GM18870 (cell line): ENCODE data around the gene SLC25A29.
A peak's percentile ranks its signal among the peaks of the same experiment; 100 is the strongest.
"Not testable (repeated sequence)": the region's sequence is repeated elsewhere in the genome, so short reads cannot be mapped to it uniquely, and the experiment has no call there.

Experiments used
- ATAC-seq: cut with Tn5 transposase; IDR thresholded peaks from one replicate; pipeline ENCODE4 v1.9.1; 2021; ENCODE audit warnings: moderate library complexity; ENCODE audit not compliant: unreplicated experiment

The SLC25A29 gene

DNA sequence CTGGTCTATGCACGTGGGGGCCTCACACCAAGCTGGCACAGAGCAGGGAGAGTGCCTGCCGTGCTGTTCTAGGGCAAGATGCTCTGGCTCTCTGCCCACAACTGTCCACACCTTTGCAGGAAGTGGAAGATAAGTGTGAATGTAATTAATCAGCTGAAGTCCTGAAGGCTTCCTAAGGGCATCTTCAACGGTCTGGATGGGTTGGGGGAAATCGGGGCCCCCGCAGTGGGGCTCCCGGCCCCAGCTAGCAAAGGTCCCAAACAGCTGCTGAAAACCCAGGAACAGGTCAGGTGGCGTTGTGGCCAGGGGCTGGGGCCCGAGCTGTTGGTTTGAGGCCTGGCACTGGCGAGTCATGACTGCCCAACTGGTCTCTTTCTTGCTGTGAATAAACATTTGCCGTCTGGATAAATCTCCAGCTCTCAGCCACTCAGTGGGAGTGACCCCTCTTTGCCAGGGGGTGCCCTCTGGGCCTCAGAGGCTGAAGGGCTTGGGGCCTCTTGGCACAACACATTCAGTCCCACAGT is 6.7 kb upstream of the SLC25A29 start:
- ATAC-seq = no peak

- not testable (repeated sequence) for ATAC-seq
Measured at GRCh38 chr14:100312110-100312876, 6.0 kb upstream of the SLC25A29 start.

GRCh38 chr14:100309028-100309737 is 2.9 kb upstream of the SLC25A29 start:
- ATAC-seq = no peak

DNA sequence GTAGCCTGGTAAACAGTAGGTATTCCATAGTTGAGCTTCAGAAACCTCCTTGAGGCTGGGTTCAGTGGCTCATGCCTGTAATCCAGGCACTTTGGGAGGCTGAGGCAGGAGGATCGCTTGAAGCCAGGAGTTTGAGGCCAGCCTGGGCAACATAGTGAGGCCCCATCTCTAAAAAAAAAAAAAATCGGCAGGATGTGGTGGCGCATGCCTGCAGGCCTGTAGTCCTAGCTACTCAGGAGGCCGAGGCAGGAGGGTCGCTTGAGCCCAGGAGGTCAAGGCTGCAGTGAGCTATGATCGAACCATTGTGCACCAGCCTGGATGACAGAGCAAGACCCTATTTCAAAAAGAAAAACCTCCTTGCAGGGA is 2.2 kb upstream of the SLC25A29 start:
- not testable (repeated sequence) for ATAC-seq

DNA sequence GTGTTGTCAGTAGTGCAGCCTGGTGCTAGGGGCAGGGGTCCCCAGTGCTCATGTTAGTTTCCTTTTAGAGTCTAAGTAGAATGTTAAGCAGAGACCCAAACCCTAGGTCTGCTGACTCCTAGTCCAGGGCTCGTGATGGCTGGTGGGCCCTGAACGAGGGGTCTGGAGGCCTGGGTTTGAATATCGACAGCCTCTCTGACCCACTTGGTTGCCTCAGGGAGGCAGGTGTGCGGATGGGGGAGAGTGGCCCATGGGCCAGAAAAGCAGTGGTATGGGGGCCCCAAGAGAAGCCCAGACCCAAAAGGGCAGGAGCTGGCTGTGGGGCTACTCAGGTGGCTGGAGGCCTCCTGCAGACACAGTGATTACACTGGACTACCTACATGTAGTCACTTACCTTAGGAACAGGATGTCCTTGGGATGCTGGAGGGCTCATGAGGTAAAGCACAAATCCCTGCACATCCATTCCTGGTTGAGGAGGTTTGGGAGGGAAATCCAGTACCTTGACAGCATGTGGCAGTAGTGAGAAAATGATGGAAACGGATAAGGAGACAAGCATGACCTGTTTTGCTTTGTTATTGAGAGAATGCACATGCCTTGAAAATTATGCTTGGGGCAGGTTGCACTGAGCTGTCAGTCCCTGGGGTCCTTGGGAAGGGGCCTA is 1.7 kb upstream of the SLC25A29 start:
- ATAC-seq = no peak

- ATAC-seq = no peak
Measured at GRCh38 chr14:100306998-100307765, 938 bp upstream of the SLC25A29 start.

DNA sequence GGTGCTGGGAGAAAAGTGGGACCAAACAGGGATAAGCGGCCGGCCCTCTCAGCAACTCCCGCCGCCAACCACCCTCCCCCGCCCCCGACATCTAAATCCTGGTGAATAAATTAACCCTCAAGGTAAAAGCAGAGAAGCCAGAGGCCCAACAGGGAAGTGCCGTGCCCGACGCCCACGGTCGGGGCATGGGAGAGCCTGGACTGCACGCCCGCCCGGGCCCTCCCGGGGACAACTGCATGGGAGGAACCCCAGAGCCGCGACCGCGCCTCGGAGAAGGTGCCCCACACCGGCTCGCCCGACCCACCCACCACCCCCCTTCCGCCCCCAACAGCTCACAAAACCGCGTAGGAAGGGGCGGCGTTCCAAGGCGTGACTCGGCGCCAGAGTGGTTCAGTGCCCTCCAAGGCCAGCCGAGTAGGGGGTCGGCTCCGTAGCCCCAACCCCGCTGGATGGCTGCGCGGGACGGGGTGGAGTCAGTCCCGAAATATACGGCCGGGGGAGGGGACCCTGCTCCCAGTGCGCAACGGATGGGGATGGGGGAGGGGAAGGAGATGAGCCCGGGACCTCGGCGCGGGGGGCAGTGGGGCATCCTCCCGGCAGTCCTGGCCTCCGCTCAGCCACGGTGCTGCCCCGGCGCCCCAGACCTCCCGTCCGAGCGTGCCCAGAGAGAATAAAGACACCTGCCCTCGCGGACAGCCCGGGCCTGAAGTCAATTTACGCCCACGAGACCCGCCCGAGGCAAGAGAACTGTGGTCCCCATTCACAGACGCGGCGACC is 732 bp downstream of the SLC25A29 start:
- ATAC-seq = no peak

- ATAC-seq = no peak
Measured at GRCh38 chr14:100304825-100305323, 1.4 kb downstream of the SLC25A29 start.

DNA sequence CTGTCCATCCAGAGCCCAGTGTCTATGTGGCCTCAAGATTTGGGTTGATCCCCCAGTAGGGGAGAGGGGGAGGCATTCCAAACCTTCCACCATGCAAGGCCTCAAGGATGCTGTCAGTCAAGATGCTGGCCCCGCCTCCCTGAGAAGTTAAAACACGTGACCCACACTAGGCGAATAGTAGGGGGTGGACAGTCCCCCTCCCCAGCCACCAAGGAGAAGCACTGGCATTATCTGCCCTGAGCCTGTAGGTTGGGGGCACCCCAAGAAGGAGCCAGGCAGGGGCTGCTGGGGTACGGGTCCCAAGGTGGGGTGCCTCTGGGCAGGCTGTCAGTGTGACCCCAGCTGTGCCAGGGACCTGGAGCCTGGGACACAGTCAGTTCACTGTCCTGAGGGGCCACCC is 2.3 kb downstream of the SLC25A29 start:
- no peak for ATAC-seq

DNA sequence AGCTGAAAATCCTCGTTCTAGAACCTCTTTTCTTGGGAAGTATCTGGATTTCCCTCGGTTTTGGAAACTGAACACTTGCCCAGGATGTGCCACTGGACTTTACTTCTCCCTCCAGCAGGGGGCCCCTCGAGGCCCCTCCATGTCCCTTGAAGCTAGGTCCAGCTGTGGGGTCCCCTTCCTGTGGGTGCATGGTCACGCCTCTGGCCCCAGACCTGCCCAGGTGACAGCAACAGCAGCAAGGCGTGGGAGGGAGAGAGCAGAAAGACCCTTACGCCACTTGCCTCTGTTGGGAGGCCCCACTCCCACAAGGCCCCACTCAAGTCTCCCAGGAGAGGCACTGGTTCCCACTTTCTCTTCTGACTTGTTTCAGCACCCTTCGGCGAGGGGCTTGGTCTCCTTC is 3.1 kb downstream of the SLC25A29 start:
- no peak for ATAC-seq

DNA sequence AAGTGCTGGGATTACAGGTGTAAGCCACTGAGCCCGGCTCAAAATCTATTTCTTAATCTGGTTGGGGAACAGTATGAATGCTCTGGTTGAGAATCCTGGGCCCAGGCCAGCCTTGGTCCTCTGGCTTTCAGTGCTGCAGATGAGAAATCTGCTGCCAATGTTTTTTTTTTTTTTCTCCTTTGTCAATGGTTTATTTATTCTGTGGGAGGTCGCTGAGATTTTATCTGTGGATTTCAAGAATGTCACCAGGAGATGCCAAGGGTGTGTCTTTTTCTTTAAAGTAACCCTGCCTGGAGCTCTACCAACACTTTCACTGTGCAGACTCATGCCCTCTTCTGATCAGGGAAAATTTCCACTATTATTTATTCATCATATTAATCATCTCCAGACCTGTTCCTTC is 3.6 kb downstream of the SLC25A29 start:
- no peak for ATAC-seq

DNA sequence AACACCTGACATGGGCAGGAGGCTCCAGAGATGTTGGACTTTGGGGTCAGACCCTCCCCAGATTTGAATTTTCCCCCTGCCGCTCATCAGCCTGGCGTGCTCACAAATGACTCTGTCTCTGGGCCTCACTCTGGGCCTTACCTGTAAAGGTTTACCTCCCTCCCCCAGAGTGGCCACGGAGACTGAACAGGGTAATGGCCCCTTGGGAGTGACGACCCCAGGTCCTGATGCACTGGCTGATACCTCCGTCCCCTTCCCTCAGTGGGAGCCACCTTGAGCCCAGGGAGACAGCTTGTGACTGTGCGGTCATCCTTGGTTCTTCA is 7.0 kb downstream of the SLC25A29 start:
- ATAC-seq = no peak

- ATAC-seq = no peak
Measured at GRCh38 chr14:100298551-100299237, 7.5 kb downstream of the SLC25A29 start.

- peak; percentile 59 for ATAC-seq
Measured at GRCh38 chr14:100297320-100298300, 8.6 kb downstream of the SLC25A29 start.

- ATAC-seq = not testable (repeated sequence)
Measured at GRCh38 chr14:100296729-100297128, 9.5 kb downstream of the SLC25A29 start.

GRCh38 chr14:100296106-100296651 is 10.1 kb downstream of the SLC25A29 start:
- no peak for ATAC-seq

GRCh38 chr14:100295376-100296105 is 10.7 kb downstream of the SLC25A29 start:
- ATAC-seq = no peak
